C4-2B (cell line): ENCODE results near the gene SEMA4D.

Source experiments
- CTCF ChIP-seq: fragments of 450-650 bp; conservative IDR thresholded peaks from 2 replicates; pipeline ENCODE4 v1.5.1; 2017; ENCODE audit warnings: mild to moderate bottlenecking
- ZFX ChIP-seq: fragments of 450-650 bp; IDR thresholded peaks from 2 replicates; pipeline ENCODE4 v1.6.1; 2017

- TF ChIP-seq CTCF (no peak), ZFX (no peak)
These were observed 136.9 kb downstream of the SEMA4D start for GRCh38 chr9:89361031-89361430.
